Naive B cell (primary cell): ENCODE results near the gene CEP85L. TPM values are rescaled to one million over a fixed set of nuclear protein-coding genes. Genes with fewer than 3 reads are reported as not detected.

Experiments used
- ATAC-seq, 2 donors: fragments of 150-1000 bp; cut with Tn5 transposase; 2 replicates each; pipeline ENCODE4 v1.10.0; 2021; ENCODE audit warnings: low read depth in 2 of 2, mild to moderate bottlenecking in 2 of 2, moderate library complexity in 2 of 2
- DNase-seq: peaks from one replicate; pipeline ENCODE4 v3.0.0; 2022
- H3K27ac Mint-ChIP-seq, 6 donors: one replicate each; pipeline ENCODE4 v1.8.0; 2020 to 2022; ENCODE audit warnings: mild to moderate bottlenecking in 6 of 6, mixed read lengths in 6 of 6, moderate library complexity in 5 of 6, inconsistent platforms in 2 of 6
- H3K27me3 Mint-ChIP-seq, 3 donors: one replicate each; pipeline ENCODE4 v1.8.0; 2021 to 2022; ENCODE audit warnings: mixed read lengths in 3 of 3, mild to moderate bottlenecking in 1 of 3
- H3K36me3 Mint-ChIP-seq, 2 donors: one replicate each; pipeline ENCODE4 v1.8.0; 2020 to 2022; ENCODE audit warnings: mixed read lengths in 2 of 2, inconsistent platforms in 1 of 2, mild to moderate bottlenecking in 1 of 2
- H3K4me1 Mint-ChIP-seq, 3 donors: one replicate each; pipeline ENCODE4 v1.8.0; 2020 to 2022; ENCODE audit warnings: mixed read lengths in 3 of 3, inconsistent platforms in 1 of 3, mild to moderate bottlenecking in 1 of 3, moderate library complexity in 1 of 3
- H3K4me3 Mint-ChIP-seq, 8 donors: one replicate each; pipeline ENCODE4 v1.8.0; 2020 to 2022; ENCODE audit warnings: mild to moderate bottlenecking in 8 of 8, mixed read lengths in 8 of 8, moderate library complexity in 8 of 8, inconsistent platforms in 2 of 8
- H3K9me3 Mint-ChIP-seq, 7 donors: one replicate each; pipeline ENCODE4 v1.8.0; 2020 to 2022; ENCODE audit warnings: mixed read lengths in 7 of 7, mild to moderate bottlenecking in 5 of 7, inconsistent platforms in 2 of 7, moderate library complexity in 1 of 7
- polyA plus RNA-seq, 6 donors: library from polyadenylated mRNA; unstranded; fragments of 300-500 nt; fragmentation: Illumina TruSeq; gene quantifications; one replicate each; pipeline ENCODE4 v1.2.3, GENCODE V29; 2021; ENCODE audit warnings: low read depth in 6 of 6

The CEP85L gene
- polyA plus RNA-seq, 6 donors from 2014 or later: 19.6 to 31.0 (median 25.0) TPM

DNA sequence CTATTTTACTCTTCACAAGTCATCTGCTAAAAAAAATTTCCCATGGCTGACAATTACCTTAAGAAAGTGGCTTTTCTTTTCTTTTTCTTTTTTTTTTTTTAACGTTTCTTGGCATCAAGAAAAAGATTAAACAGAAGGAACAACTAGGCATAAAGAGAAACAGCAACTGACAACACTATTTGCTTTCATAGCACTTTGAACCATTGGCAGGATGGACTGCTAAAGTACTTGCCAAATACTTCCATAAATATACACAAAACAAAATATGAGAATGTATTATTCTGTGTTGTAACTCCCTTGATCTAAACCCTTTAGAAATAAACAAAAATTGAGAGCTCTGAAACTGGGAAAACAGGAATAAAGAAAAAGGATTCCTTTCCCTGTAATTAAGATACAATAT, 123.3 kb downstream of the CEP85L start:
- Mint-ChIP-seq H3K4me1 (peaks cover 14 to 43% (median 21%) of the 10 kb centered on the region in 3 donors), H3K4me3 (no peak overlapping the region), H3K27me3 (no peaks in the 10 kb centered on the region), H3K36me3 (peaks cover 18 to 19% of the 10 kb centered on the region in 2 donors), H3K9me3 (peaks cover 0 to 9% (median 2%) of the 10 kb centered on the region in 7 donors), H3K27ac (peak overlapping the region in 1 of 6 donors; percentile 13)
- DNase-seq: no peak
- ATAC-seq: no peak

GRCh38 chr6:118525913-118526780, 125.2 kb downstream of the CEP85L start:
- H3K27me3 Mint-ChIP-seq: no peaks in the 10 kb centered on the region
- H3K4me3 Mint-ChIP-seq: no peak overlapping the region
- DNase-seq (no peak), ATAC-seq (no peak)
- peak overlapping the region in 2 of 6 donors; percentile 18 to 30 for H3K27ac Mint-ChIP-seq
- peaks cover 5 to 15% of the 10 kb centered on the region in 2 donors for H3K36me3 Mint-ChIP-seq
- peaks cover 0 to 9% (median 2%) of the 10 kb centered on the region in 7 donors for H3K9me3 Mint-ChIP-seq
- peaks cover 10 to 27% (median 21%) of the 10 kb centered on the region in 3 donors for H3K4me1 Mint-ChIP-seq

DNA sequence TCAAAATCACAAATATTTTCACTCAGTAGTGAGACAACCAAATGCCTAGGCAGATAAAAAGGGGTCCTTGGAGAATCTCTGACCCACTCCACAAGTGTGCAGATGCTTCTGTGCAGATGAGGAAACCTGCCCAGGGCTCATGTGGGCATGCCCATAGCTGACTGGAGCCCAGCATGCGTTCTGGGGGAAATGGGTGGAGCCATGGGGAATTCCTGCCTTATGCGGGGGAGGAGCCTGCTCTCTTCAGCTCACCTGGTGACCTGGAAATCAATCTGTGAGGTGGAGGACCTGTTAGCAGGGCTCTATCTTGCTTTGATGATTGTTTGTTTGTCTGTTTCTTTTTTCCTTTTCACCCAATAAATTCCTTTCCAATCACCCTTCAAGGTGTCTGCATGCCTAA, 126.7 kb downstream of the CEP85L start:
- Mint-ChIP-seq H3K4me1 (peaks cover 10 to 19% (median 16%) of the 10 kb centered on the region in 3 donors), H3K27ac (no peak overlapping the region), H3K9me3 (no peaks in the 10 kb centered on the region), H3K36me3 (peaks cover 0 to 23% of the 10 kb centered on the region in 2 donors), H3K27me3 (no peaks in the 10 kb centered on the region), H3K4me3 (no peak overlapping the region)
- DNase-seq: no peak
- ATAC-seq: no peak

GRCh38 chr6:118523216-118523615, 128.2 kb downstream of the CEP85L start:
- ATAC-seq: no peak
- Mint-ChIP-seq H3K27me3 (no peaks in the 10 kb centered on the region), H3K27ac (peak overlapping the region in 2 of 6 donors; percentile 3 to 76), H3K9me3 (no peaks in the 10 kb centered on the region), H3K4me1 (peaks cover 12 to 19% (median 14%) of the 10 kb centered on the region in 3 donors), H3K36me3 (peaks cover 10 to 32% of the 10 kb centered on the region in 2 donors), H3K4me3 (no peak overlapping the region)
- DNase-seq: no peak

DNA sequence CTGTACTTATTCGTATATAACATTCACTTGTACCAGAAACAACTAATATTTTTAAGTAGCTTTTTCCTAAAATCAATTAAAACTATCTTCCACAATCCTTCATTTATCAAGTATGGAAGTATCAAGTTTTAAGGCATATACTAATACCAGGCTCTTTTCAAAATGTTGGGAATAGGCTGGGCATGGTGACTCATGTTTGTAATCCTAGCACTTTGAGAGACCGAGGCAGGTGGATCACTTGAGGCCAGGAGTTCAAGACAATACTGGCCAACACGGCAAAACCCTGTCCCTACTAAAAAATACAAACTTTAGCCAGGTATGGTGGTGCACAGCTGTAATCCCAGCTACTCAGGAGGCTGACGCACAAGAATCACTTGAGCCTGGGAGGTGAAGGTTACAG, 129.0 kb downstream of the CEP85L start:
- Mint-ChIP-seq H3K27ac (no peak overlapping the region), H3K9me3 (peaks cover 0 to 4% (median 0%) of the 10 kb centered on the region in 7 donors), H3K4me3 (no peak overlapping the region), H3K27me3 (no peaks in the 10 kb centered on the region), H3K4me1 (peaks cover 12 to 23% (median 17%) of the 10 kb centered on the region in 3 donors), H3K36me3 (peaks cover 17 to 33% of the 10 kb centered on the region in 2 donors)
- no peak for DNase-seq
- no peak for ATAC-seq

DNA sequence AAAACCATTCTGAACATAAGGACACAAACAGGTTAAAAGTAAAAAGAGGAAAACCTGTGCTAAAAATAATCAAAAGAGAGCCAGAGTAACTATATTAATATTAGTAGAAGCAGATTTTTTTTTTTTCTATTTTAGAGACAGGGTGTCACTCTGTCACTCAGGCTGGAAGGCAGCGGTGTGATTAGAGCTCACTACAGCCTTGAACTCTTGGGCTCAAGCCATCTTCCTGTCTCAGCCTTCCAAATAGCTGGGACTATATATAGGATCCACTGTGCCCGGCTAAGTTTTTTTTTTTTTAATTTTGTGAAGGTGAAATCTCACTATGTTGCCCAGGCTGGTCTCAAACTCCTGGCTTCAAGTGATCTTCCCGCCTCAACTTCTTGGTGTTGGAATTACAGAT, 136.7 kb downstream of the CEP85L start:
- ATAC-seq (no peak), DNase-seq (no peak)
- H3K27ac Mint-ChIP-seq: peak overlapping the region in 1 of 6 donors; percentile 26
- H3K4me3 Mint-ChIP-seq: no peak overlapping the region
- H3K9me3 Mint-ChIP-seq: peaks cover 0 to 6% (median 0%) of the 10 kb centered on the region in 7 donors
- H3K27me3 Mint-ChIP-seq: no peaks in the 10 kb centered on the region
- H3K4me1 Mint-ChIP-seq: peaks cover 11 to 28% (median 21%) of the 10 kb centered on the region in 3 donors
- H3K36me3 Mint-ChIP-seq: peaks cover 10 to 26% of the 10 kb centered on the region in 2 donors

GRCh38 chr6:118511930-118512715, 139.3 kb downstream of the CEP85L start:
- no peak for DNase-seq
- Mint-ChIP-seq H3K9me3 (peaks cover 0 to 2% (median 0%) of the 10 kb centered on the region in 7 donors), H3K36me3 (peaks cover 0 to 7% of the 10 kb centered on the region in 2 donors), H3K4me3 (no peak overlapping the region), H3K27ac (peak overlapping the region in 2 of 6 donors; percentile 36 to 48), H3K4me1 (peaks cover 11 to 29% (median 11%) of the 10 kb centered on the region in 3 donors), H3K27me3 (no peaks in the 10 kb centered on the region)
- ATAC-seq: no peak

GRCh38 chr6:118509009-118509617, 142.3 kb downstream of the CEP85L start:
- H3K36me3 Mint-ChIP-seq: peaks cover 7 to 14% of the 10 kb centered on the region in 2 donors
- no peaks in the 10 kb centered on the region for H3K9me3 Mint-ChIP-seq
- H3K4me1 Mint-ChIP-seq: peaks cover 8 to 33% (median 15%) of the 10 kb centered on the region in 3 donors
- DNase-seq (no peak), ATAC-seq (no peak)
- no peak overlapping the region for H3K4me3 Mint-ChIP-seq
- no peaks in the 10 kb centered on the region for H3K27me3 Mint-ChIP-seq
- peak overlapping the region in 1 of 6 donors; percentile 76 for H3K27ac Mint-ChIP-seq

- Mint-ChIP-seq H3K9me3 (no peaks in the 10 kb centered on the region), H3K27me3 (no peaks in the 10 kb centered on the region), H3K4me1 (peaks cover 5 to 28% (median 10%) of the 10 kb centered on the region in 3 donors), H3K36me3 (peaks cover 14 to 20% of the 10 kb centered on the region in 2 donors), H3K27ac (peak overlapping the region in 3 of 6 donors; percentile 2 to 70 (median 5)), H3K4me3 (no peak overlapping the region)
- no peak for DNase-seq
- ATAC-seq: no peak
Observed at GRCh38 chr6:118507636-118508035, 143.8 kb downstream of the CEP85L start.

GRCh38 chr6:118506071-118506638, 145.2 kb downstream of the CEP85L start:
- no peaks in the 10 kb centered on the region for H3K27me3 Mint-ChIP-seq
- peaks cover 3 to 28% (median 4%) of the 10 kb centered on the region in 3 donors for H3K4me1 Mint-ChIP-seq
- H3K27ac Mint-ChIP-seq: peak overlapping the region in 3 of 6 donors; percentile 32 to 64 (median 36)
- no peak overlapping the region for H3K4me3 Mint-ChIP-seq
- peaks cover 0 to 3% (median 0%) of the 10 kb centered on the region in 7 donors for H3K9me3 Mint-ChIP-seq
- ATAC-seq (no peak), DNase-seq (no peak)
- H3K36me3 Mint-ChIP-seq: peaks cover 19 to 35% of the 10 kb centered on the region in 2 donors

DNA sequence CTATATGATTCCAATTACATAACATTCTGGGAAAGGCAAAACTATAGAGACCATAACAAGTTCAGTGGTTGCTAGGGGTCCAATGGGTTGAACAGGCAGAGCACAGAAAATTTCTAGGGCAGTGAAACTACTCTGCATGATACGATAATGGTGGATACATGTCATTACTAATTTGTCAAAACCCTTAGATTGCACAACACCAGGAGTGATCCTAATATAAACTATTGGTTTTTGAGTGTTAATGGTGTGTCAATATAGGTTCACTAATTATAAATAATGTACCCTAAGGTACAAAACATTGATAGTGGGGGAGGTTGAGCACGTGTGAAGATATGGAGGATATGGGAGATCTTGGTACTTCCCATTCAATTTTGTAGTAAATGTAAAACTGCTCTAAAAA, 145.7 kb downstream of the CEP85L start:
- Mint-ChIP-seq H3K27ac (no peak overlapping the region), H3K4me3 (no peak overlapping the region), H3K4me1 (peaks cover 3 to 33% (median 4%) of the 10 kb centered on the region in 3 donors), H3K9me3 (peaks cover 0 to 8% (median under 1%) of the 10 kb centered on the region in 7 donors), H3K36me3 (peaks cover 24 to 40% of the 10 kb centered on the region in 2 donors), H3K27me3 (no peaks in the 10 kb centered on the region)
- DNase-seq (no peak), ATAC-seq (no peak)

DNA sequence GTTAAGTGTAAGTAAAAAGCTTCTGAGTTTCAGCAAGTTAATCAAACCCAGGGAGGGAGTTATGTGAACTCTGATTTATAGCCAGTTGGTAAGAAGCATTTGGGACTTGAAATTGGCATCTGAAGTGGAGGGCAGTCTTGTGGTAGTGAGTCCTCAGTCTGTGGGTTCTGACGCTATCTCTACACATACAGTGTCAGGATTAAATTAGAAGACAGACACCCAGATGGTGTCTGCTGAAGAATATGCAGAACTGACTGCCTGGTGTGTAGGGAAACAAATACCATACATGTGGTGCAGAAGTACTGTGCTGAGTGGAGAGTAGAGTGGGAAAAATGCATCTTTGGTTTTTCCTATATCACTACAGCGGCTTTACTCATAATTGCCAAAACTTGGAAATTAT, 146.8 kb downstream of the CEP85L start:
- H3K27me3 Mint-ChIP-seq: no peaks in the 10 kb centered on the region

More for the DNA sequence above, 146.8 kb downstream of the CEP85L start:
- H3K27ac Mint-ChIP-seq: peak overlapping the region in 1 of 6 donors; percentile 4
- H3K36me3 Mint-ChIP-seq: peaks cover 30 to 44% of the 10 kb centered on the region in 2 donors
- H3K4me1 Mint-ChIP-seq: peaks cover 3 to 34% (median 8%) of the 10 kb centered on the region in 3 donors
- ATAC-seq (no peak), DNase-seq (no peak)
- H3K9me3 Mint-ChIP-seq: peaks cover 0 to 12% (median 4%) of the 10 kb centered on the region in 7 donors
- no peak overlapping the region for H3K4me3 Mint-ChIP-seq
